Measurements from ENCODE around the gene ANKRD34B.

The ANKRD34B gene

GRCh38 chr5:80569086-80569960 lies 757 bp downstream of the ANKRD34B start:
- DNase-seq = no peak

GRCh38 chr5:80568251-80568650 lies 1.8 kb downstream of the ANKRD34B start:
- DNase-seq = no peak

- no peak for DNase-seq
Observed at GRCh38 chr5:80566711-80567259, 3.3 kb downstream of the ANKRD34B start.

- no peak for DNase-seq
Observed at GRCh38 chr5:80565330-80565729, 4.8 kb downstream of the ANKRD34B start.

- no peak for DNase-seq
Observed at GRCh38 chr5:80559244-80559643, 10.8 kb downstream of the ANKRD34B start.

GRCh38 chr5:80555099-80555498 lies 15.0 kb downstream of the ANKRD34B start:
- no peak for DNase-seq

GRCh38 chr5:80554646-80555045 lies 15.4 kb downstream of the ANKRD34B start:
- no peak for DNase-seq

- no peak for DNase-seq
Observed at GRCh38 chr5:80541392-80541791, 28.7 kb downstream of the ANKRD34B start.

GRCh38 chr5:80540691-80541090 lies 29.4 kb downstream of the ANKRD34B start:
- no peak for DNase-seq

- no peak for DNase-seq
Observed at GRCh38 chr5:80516826-80517225, 53.3 kb downstream of the ANKRD34B start.

GRCh38 chr5:80509362-80509761 lies 60.7 kb downstream of the ANKRD34B start:
- DNase-seq = no peak

GRCh38 chr5:80508844-80509243 lies 61.2 kb downstream of the ANKRD34B start:
- DNase-seq = no peak

- DNase-seq = no peak
Observed at GRCh38 chr5:80507663-80508062, 62.4 kb downstream of the ANKRD34B start.
